SHP77 treated with DMSO at 0.1 percent for 48 hours (cell line): Measurements from ENCODE around the gene KIF5A.

Experiments
- DNase-seq: peaks from one replicate; lab custom pipeline; 2025; lab: John Stamatoyannopoulos, UW

Gene KIF5A

DNA sequence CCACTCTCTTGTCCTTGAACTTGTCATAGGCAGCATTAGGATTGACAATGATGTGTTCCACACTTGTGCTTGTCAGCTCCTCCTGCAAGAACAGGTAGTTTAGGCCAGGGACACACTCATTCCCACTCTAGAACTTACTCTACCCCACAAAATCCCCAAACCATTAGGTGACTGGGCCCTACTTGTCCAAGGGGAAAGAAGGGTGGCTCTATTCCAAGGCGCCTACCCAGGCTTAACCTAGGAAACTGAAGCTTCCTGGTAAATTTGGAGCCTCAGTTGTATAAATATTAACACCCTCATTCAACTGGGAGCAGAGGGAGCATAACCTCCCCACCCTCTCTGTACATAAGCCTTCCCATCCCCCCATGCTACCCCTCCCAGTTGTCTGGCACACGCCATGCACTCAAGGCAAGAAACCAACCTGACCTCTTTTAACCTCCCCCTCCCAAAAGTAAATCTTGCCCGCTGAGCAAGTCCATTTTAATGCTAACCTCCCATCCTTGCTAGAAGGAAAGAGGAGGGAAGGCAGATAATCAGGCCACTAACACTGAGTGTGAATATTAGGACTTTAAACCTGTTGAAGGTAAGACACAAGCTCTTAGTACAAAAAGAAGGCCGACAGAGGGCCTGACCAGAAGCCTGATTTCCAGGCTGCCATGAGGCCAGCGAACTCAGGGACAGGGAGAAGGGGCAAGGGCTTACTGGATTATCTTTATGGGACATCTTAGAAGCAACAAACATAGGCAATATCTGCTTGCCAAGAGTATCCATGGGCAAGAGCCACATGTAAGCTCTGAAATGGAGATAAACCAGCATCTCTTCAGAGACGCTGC lies 13.9 kb upstream of the KIF5A start:
- no peak for DNase-seq

DNA sequence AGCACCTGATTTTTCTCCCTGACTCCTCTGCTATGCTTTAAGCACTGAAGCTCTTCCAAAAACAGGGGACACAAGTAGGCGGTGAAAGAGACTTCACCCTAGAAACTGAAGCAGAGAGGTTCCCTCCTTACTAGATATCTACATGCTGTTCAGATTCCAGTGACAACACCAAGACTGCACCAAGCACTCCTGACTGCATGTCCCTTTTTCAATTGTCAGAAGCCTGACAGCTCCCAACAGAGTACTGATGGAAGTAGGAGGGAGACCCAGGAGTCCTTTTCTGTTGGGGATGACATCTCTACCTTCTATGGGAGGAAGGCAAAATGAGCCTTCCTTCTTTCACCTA lies 13.3 kb upstream of the KIF5A start:
- no peak for DNase-seq

DNA sequence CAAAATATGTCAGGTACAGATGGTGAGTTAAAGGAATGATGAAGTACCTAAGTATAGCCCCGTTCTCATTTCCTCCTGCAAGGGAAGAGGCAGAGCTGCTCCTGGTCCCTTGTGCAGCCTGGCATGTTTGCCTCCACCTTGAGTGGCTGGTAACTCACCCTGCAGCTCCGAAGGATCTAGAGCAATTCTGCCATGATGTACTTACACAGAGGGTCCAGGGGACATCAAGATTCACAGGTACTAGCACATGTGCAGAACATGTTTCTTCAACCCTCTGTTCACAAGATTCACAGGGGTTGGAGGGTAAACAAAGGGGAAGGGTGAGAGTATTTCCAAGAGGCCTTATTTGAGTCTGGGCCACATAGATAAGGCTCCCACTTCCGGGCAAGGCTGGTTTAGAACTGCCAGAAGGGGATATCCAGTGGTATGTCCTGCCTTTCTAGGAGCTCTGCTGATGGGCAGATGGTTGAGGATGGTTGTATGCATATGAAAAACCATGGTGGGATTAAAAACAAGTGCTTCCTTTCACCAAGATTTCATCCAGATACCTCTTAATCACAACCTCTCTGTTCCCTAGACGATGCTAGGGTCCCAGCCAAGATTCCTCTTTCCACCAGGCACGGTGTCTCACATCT lies 10.6 kb upstream of the KIF5A start:
- DNase-seq, result no peak

DNA sequence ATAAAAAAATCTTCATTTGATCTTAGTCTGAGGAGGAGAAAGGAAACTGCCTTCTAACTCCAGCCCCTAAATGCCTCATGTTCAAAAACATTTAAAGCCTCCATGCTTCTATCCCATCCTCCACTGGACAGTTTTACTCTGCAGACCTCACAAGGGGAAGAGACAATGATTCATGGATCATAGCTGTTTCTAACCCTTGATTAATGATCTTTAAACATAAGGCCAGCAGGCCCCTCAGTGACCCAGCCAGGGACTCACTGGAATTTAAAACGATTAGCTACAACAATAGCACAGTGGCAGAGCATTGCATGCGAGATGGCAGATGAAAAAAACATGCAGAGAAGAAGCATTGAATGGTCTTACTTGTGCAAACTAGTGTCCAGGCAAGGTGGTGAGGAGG lies 8.8 kb upstream of the KIF5A start:
- DNase-seq, result no peak

DNA sequence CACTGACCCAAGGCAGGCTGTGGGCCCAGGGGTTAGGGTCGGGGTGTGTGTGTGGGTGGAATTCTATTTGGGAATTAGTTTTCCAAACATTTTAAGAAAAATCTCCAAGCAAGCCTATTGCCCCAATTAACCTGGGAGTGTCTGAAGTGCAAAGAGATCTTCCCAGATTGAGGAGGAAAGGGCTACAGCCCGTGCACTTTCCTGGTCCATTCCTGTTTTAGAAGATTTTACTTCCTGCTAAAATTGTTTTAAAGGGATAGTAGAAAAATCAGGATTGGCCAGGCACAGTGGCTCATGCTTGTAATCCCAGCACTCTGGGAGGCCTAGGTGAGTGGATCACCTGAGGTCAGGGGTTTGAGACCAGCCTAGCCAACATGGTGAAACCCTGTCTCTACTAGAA lies 8.1 kb upstream of the KIF5A start:
- DNase-seq, result no peak

DNA sequence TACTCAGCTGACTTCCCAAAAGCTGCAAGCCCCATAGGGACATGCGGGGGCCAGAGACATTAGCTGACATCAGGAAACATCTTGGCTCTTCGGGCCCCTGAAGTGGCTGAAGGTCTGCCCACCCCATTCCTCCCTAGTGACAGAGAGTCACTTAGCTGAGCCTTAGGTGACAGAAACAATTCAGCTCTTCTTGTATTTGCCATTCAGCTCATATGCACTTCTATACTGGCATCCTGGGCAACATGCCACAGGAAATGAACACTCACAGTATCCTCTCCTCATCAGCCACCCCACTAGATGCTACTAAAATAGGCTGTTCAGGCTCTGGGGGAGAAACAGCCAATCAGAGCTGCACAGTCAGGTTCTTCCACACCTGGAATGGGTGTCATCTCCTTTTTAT lies 6.3 kb upstream of the KIF5A start:
- no peak for DNase-seq

DNA sequence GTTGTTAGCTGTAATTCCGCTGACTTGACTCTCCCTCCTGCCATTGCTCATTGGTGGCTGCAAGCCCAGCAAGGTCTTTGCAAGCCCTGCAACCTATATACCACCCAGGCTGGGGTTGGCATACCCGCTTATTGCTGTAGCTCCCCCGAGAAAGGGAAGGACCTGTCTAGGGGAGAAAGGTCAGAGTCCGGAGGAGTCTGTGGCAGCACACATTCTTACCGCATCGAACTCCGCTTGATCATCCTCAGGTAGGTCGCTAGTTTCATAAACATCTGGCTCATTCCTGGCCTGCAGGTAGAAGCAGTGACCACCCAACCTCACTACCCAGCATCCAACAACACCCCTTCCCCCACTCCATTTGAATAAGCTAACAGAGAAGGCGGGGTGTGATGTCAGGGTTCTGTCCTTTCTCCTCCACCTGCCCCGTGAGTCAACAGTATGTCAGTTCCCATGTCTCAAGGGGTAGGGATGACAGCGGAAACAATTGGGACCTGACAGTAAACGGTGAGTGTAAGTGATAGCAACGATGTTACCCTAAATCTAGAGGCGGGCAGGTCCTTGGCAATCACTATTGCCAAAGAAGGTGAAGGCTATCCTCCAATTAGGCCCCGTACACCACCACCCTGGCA lies 3.9 kb upstream of the KIF5A start:
- DNase-seq, result peak; percentile 42

DNA sequence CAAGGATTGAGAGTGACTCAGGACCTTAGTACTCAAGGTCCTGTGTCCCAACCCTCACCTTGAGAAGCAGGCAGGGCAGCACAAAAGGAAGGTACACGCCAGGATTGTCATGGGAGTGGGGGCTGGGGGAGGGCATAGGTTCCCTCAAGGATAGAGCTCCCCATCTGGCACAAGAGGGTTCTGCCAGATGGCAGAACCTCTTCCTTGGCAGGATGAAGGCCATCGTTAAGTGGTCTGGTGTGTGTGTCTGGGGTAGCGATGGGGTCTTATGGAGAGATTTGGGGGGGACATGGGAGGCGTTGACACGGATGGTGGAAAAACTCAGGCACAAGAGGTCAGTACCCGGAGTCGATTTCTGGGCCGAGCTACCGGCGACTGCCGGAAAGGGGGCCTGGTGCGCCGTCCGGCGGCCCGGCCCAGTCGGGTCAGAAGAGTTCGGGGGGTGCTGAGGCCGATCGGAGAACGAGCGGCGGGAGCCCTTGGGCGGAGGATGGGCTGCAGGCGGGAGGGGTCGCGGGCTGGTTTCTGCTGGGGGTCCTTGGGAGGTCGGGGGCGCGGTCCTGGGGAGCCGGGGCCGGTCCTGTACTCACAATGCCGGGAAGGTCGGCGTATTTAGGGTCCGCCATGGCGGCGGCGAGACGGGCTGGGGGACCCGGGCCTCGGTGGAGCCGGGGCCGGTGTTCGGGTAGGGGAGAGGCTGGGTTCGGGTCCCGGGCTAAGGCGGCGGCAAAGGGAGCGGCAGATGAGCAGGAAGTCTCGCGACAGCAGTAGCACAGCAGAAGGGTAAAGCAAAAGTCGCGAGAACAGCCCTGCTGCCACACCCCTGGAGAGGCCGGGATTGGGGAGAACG lies 3.2 kb upstream of the KIF5A start, which contains the start of gene DCTN2:
Gene DCTN2, minus strand, starts transcription at position 755 of the 850 bp plus-strand sequence. Its CDS starts 129 bp downstream, at position 626.
- DNase-seq, result peak; percentile 94

DNA sequence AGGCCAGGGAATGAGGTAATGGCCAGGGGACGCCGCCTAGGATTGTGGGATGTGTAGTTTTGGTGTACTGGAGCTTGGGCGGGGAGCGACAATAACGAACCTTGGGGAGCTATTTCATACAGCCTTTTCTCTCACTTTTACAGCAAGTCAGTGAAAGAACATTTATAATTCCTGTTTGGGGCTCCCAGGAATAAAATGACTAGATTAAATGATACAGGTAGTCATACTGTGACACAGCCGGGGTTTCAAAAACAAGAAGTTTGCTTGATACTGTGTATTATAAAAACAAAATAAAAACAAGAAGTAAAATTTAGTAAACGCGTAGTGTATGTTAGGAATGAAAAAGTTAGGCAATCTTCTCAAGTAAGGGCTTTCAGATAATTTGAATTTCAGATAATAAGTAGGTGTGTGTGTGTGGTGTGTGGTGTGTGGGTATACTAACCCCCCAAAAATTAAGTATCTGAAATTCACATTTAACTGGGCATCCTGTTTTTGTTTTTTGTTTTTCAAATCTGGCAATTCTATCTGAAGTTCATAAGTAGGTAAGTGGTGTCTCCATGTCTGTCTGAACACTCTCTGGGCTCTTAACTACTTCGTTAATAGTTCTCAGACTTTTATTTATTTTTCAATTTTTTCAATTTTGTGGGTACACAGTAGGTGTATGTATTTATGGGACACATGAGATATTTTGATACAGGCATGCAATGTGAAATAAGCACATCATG lies 2.4 kb upstream of the KIF5A start:
- no peak for DNase-seq

DNA sequence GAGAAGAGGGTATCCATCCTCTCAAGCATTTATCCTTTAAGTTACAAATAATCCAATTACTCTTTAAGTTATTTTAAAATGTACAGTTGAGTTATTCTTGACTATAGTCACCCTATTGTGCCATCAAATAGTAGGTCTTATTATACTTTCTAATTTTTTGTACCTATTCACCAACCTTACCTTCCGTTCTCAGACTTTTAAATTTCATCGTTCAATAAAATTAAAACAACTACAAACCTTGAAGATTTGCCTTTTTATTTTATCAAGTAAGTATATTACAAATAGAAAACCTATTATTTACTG lies 1.9 kb upstream of the KIF5A start:
- no peak for DNase-seq

DNA sequence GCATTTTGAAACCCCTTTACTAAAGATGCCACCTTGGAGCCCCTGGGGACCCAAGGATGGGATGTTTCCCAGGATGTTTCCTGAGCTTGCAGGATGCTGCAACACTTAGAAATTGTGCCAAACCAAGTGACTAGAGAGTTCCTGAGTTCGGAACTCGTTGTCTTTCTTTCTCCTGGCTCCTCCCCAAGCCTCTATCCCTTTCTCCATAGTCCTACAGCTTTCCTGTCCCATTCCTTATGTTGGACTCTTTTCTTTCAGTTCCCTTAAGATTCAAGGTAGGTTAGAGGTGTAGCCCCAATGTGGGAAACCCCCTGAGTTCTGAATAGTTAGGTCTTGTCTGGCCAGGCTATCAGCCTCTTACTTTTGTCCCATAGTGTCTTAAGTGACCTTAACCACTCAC lies 1.4 kb upstream of the KIF5A start:
- DNase-seq, result no peak

DNA sequence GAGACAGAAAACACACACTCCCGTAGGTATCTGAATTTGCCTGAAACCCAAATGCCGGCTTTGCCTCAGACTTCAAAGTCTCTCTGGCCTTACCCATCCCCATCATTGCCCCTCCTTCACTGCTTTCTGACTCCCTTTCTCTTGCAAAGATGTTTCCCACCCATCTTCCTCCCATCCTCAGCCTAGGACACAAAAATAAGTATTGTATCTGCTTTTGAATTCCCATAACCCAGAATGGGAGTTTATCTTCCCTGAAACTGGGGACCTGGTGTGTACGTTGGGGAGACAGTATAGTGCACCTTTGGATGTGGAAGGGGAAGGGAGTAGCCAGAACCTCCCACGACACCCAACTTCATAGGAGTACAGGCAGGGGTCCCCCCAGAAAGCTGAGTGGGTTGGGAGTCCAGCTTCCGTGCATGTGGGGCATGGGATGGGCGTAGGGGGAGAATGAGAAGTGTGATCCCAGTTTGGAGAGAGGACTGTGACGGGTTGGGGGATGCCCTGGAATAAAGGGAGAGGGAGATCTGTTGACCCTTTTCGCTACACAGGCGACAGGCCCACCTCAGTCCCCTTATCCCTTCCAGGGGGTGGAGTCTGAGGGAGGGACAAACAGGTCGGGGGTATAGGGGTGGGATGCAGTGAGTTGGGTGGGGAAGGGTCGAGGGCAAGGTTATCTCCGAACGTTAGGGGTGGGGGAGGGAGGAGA lies 488 bp upstream of the KIF5A start:
- no peak for DNase-seq

DNA sequence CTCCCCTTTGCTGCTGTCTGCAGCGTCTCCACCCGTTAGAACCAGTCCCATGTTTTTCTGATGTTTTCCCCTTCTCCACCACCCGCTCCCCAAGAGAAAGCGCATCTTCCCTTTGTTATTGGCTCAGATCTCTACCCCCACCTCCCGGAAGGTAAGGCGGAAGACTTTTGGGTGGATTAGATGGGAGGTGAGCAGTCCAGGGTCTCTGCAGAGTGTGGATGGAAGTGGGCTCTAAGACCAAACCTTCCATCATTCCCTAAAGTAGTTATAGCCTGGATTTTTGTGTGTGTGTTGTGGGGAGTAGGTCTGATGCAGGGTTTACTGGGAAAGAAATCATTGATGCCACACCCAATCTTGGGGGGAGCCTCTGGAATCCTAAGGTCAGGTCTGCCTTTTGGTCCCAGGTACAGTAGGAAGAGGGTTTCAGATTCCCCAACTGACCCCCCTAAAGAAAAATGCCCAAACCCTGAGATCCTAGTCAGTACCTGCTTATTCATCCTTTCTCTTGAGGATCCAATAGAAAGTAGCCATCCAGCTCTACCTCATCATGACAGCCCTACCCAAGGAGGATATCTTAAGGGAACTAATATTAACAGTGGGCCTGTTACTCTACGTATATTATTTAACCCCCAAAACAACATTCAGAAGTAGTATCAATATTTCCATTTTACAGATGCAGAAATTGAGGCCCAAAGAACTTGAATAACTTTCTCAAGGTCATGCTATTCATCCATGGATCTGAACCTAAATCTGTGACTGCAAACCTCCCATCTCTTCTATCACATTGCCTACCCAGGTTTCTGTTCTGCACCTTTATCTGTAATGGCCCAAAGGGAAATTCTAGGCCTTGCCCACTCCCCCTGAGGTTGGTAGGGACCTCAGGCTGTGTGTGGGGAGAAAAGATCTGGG lies 1.1 kb downstream of the KIF5A start:
- DNase-seq, result no peak

DNA sequence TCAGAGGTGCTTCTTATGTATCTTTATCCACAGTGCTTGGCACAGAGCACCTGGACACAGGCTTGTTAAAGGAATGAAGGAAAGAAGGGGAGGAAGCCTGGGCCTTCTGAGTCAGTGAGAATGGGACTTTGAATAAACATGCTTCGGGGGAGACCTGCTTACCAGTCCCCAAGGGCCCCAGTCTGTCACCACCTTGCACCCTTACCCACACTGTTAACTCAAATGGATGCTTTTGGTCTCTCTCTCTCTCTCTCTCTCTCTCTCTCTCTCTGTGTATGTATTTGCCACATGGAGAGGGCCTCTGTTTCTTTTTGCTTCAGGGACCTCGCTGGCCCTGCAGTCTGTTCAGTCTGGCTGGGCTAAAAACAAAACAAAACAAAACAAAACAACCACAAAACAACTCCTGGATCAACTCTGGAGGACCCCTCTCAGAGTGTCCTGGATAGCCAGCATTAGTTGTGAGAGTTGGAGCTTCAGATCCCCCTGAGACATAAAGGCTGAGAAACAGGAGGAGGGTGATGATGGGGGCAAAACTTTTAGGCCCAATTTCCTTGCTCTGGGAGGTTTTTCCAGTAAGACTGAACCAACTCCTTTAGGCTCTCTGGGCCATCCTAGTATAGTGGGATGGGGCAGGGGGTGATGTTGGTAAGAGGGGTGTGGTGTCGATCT lies 1.9 kb downstream of the KIF5A start:
- DNase-seq, result no peak

DNA sequence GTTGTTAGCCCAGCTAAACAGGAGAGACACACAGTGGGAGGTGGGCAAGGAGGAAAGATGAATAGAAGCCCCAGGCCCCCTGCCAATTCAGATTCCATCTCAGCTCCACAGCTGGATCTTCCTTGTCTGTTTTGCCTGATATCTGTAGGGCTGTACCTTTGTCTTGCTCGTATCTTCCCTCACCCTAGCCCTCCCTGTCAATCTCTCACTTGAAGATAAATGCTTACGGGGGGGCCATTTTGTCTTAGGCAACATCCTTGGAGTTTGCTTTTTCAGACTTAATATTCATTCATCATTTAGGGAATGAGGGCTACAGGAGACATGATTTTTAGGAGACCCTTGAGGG lies 2.4 kb downstream of the KIF5A start:
- no peak for DNase-seq

DNA sequence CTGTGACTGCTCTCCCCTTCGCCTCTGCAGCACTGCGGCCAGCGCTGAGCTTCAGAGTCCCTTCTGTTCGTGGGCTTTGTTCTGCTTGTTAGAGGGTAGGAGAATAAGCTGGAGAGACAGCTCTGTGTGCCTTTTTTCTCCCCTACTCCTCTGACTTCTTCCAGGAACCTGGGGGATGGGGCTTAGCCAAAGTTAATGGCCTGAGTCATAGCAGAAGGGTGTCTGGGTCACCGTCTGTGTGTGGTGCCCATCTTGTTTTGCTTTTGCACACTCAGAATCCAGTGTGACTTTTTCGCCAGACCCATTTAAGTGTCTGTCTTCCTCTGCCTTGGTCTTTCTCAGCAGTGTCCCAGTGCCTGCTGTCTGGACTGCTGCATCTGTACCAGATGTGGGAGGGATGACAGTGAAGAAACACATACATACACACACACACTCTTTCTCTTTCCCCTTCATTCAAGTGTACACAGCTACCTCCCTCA lies 3.0 kb downstream of the KIF5A start:
- DNase-seq, result no peak

DNA sequence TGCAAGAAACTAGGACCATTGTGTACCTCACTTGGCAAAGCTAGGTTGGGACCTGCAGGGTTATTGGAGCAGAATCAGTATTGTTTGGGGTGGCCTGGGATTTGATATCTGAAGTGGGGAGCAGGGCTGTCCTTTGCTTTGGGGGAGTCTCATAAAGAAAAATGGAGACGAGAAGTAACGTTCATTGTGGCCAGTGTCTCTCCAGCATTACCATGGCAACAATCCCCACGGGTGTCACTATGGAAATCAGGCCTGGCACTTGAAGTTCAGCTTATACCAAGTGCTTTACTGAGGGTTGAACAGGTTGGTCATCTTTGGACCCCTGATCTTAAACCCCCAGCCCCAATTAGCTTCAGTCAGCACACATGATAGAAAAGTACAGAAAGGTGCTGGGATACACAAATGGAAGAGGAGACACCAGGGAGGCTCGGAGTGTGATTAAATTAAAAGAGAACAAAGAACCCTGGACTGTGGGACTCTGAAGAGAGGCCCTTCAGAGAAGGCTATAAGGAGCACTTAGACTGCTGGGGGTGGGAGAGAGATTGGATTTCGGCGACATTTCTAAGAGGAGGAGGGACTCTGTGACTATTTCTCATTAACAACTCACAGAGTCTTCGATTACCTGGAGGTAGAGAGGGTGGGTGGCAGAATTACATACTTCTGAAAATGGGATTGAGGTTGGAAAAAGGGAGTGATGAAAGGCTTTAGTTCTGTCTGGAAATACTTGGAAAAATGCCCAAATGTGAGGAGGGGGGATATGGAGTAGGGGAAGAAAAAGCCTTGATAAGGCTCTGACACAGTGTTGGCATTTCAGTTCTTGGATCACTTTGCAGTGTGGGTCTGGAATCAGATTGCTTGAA lies 3.7 kb downstream of the KIF5A start:
- no peak for DNase-seq

DNA sequence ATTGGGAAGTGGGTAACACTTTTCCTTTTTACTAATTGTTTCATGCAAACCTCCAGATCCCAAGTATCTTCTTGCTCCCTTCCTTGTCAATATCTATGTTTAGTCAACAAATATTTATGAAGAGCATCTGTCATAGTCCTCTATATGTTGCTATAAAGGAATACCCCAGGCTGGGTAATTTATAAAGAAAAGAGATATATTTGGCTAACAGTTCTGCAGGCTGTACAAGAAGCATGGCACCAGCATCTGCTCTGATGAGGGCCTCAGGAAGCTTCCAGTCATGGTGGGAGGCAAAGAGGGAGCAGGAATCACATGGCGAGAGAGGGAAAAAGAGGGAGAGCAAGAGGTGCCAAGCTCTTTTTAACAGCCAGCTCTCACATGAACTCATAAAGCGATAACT lies 4.6 kb downstream of the KIF5A start:
- no peak for DNase-seq

DNA sequence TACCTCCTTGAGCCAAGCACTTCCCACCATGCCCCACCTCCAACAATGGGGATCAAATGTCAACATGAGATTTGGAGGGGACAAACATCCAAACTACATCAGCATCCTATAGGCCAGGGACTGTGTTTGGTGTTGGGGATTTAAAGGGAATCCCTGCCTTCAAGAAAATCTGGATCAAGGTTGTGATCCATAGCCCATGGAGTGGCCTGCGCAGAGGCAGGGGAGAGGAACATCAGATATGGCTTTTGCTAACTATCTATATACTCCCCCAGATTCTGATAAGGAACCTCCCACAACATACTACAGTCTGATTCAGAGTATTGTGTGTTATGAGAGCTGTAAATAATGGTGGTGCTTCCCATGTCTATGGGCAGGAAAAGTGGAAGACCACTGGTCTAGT lies 5.1 kb downstream of the KIF5A start:
- no peak for DNase-seq
